Activated CD4-positive, alpha-beta memory T cell treated with anti-CD3 and anti-CD28 coated beads, Interleukin-2, amount 10 ng/mL, durations not matched to agents 7 days and 5 days (primary cell): ENCODE measurements around the gene LRP1B. TPM values are rescaled to one million over a fixed set of nuclear protein-coding genes. Genes with fewer than 3 reads are reported as not detected.

ENCODE experiments used
- CTCF ChIA-PET: fragments of 350-600 bp; sonication (Branson Sonifier 250); formaldehyde crosslinking; loops from one replicate; lab custom pipeline; 2021; ENCODE audit warnings: antibody characterized with exemption, inconsistent platforms; lab: Charles Lee
- POLR2A ChIA-PET: fragments of 350-600 bp; sonication (Branson Sonifier 250); formaldehyde crosslinking; loops from one replicate; lab custom pipeline; 2021; ENCODE audit warnings: antibody characterized with exemption; lab: Charles Lee
- DNase-seq: peaks from one replicate; pipeline ENCODE4 v3.0.0-alpha.2; 2020
- H3K27ac Mint-ChIP-seq: one replicate; pipeline ENCODE4 v1.8.0; 2021; ENCODE audit warnings: mild to moderate bottlenecking, mixed read lengths
- H3K27me3 Mint-ChIP-seq: one replicate; pipeline ENCODE4 v1.8.0; 2021; ENCODE audit warnings: mixed read lengths
- H3K36me3 Mint-ChIP-seq: one replicate; pipeline ENCODE4 v1.8.0; 2021; ENCODE audit warnings: low read depth, mixed read lengths
- H3K4me1 Mint-ChIP-seq: one replicate; pipeline ENCODE4 v1.8.0; 2021; ENCODE audit warnings: mixed read lengths
- H3K4me3 Mint-ChIP-seq: one replicate; pipeline ENCODE4 v1.8.0; 2021; ENCODE audit warnings: mild to moderate bottlenecking, mixed read lengths
- H3K9me3 Mint-ChIP-seq: one replicate; pipeline ENCODE4 v1.8.0; 2021; ENCODE audit warnings: mixed read lengths
- total RNA-seq, 2 experiments: library from RNA; stranded (reverse); gene quantifications; one replicate each; pipeline ENCODE4 v1.2.3, GENCODE V29; 2021

Gene LRP1B
- total RNA-seq, 2 experiments from 2014 or later = not detected

- CTCF ChIA-PET = no interaction called here
- Mint-ChIP-seq H3K4me1 (no peaks in the 10 kb centered on the region), H3K36me3 (no peaks in the 10 kb centered on the region), H3K27ac (no peak overlapping the region), H3K4me3 (no peak overlapping the region), H3K9me3 (no peaks in the 10 kb centered on the region), H3K27me3 (no peaks in the 10 kb centered on the region)
- POLR2A ChIA-PET = no interaction called here
- no peak for DNase-seq
Measured at GRCh38 chr2:141021611-141022010, 1109.2 kb downstream of the LRP1B start.

- no peak for DNase-seq
- Mint-ChIP-seq H3K27ac (no peak overlapping the region), H3K4me3 (no peak overlapping the region), H3K9me3 (no peaks in the 10 kb centered on the region), H3K4me1 (no peaks in the 10 kb centered on the region), H3K27me3 (no peaks in the 10 kb centered on the region), H3K36me3 (no peaks in the 10 kb centered on the region)
- POLR2A ChIA-PET = no interaction called here
- CTCF ChIA-PET = no interaction called here
Measured at GRCh38 chr2:141021109-141021508, 1109.7 kb downstream of the LRP1B start.

- no peaks in the 10 kb centered on the region for H3K4me1 Mint-ChIP-seq
- ChIA-PET POLR2A (no interaction called here), CTCF (no interaction called here)
- no peak overlapping the region for H3K27ac Mint-ChIP-seq
- H3K36me3 Mint-ChIP-seq = no peaks in the 10 kb centered on the region
- no peaks in the 10 kb centered on the region for H3K9me3 Mint-ChIP-seq
- DNase-seq = no peak
- H3K4me3 Mint-ChIP-seq = no peak overlapping the region
- H3K27me3 Mint-ChIP-seq = no peaks in the 10 kb centered on the region
Measured at GRCh38 chr2:141020346-141020745, 1110.5 kb downstream of the LRP1B start.

- no peaks in the 10 kb centered on the region for H3K36me3 Mint-ChIP-seq
- POLR2A ChIA-PET = no interaction called here
- no peak for DNase-seq
- no peaks in the 10 kb centered on the region for H3K4me1 Mint-ChIP-seq
- H3K9me3 Mint-ChIP-seq = no peaks in the 10 kb centered on the region
- H3K4me3 Mint-ChIP-seq = no peak overlapping the region
- no peaks in the 10 kb centered on the region for H3K27me3 Mint-ChIP-seq
- no peak overlapping the region for H3K27ac Mint-ChIP-seq
- CTCF ChIA-PET = no interaction called here
Measured at GRCh38 chr2:141015341-141016047, 1115.3 kb downstream of the LRP1B start.

- Mint-ChIP-seq H3K4me3 (no peak overlapping the region), H3K4me1 (no peaks in the 10 kb centered on the region), H3K27ac (no peak overlapping the region), H3K36me3 (no peaks in the 10 kb centered on the region), H3K9me3 (peaks cover 3% of the 10 kb centered on the region), H3K27me3 (no peaks in the 10 kb centered on the region)
- ChIA-PET POLR2A (no interaction called here), CTCF (no interaction called here)
- DNase-seq = no peak
Measured at GRCh38 chr2:141003967-141004657, 1126.7 kb downstream of the LRP1B start.

GRCh38 chr2:141001750-141002149 is 1129.1 kb downstream of the LRP1B start:
- no peaks in the 10 kb centered on the region for H3K27me3 Mint-ChIP-seq
- ChIA-PET POLR2A (no interaction called here), CTCF (no interaction called here)
- no peak for DNase-seq
- H3K36me3 Mint-ChIP-seq = no peaks in the 10 kb centered on the region
- H3K9me3 Mint-ChIP-seq = peaks cover 3% of the 10 kb centered on the region
- no peak overlapping the region for H3K4me3 Mint-ChIP-seq
- no peak overlapping the region for H3K27ac Mint-ChIP-seq
- no peaks in the 10 kb centered on the region for H3K4me1 Mint-ChIP-seq

GRCh38 chr2:140998577-140998976 is 1132.2 kb downstream of the LRP1B start:
- H3K4me3 Mint-ChIP-seq = no peak overlapping the region
- no peaks in the 10 kb centered on the region for H3K36me3 Mint-ChIP-seq
- POLR2A ChIA-PET = no interaction called here
- no peak overlapping the region for H3K27ac Mint-ChIP-seq
- no peaks in the 10 kb centered on the region for H3K4me1 Mint-ChIP-seq
- DNase-seq = no peak
- CTCF ChIA-PET = no interaction called here
- H3K27me3 Mint-ChIP-seq = no peaks in the 10 kb centered on the region
- peaks cover 4% of the 10 kb centered on the region for H3K9me3 Mint-ChIP-seq

- H3K27me3 Mint-ChIP-seq = no peaks in the 10 kb centered on the region
- DNase-seq = no peak
Measured at GRCh38 chr2:140998017-140998416, 1132.8 kb downstream of the LRP1B start.

GRCh38 chr2:140994856-140995255 is 1136.0 kb downstream of the LRP1B start:
- Mint-ChIP-seq H3K27ac (no peak overlapping the region), H3K36me3 (no peaks in the 10 kb centered on the region), H3K4me3 (no peak overlapping the region), H3K9me3 (peaks cover 11% of the 10 kb centered on the region), H3K27me3 (no peaks in the 10 kb centered on the region), H3K4me1 (no peaks in the 10 kb centered on the region)
- ChIA-PET CTCF (no interaction called here), POLR2A (no interaction called here)
- DNase-seq = no peak

More at GRCh38 chr2:140998017-140998416, 1132.8 kb downstream of the LRP1B start:
- ChIA-PET POLR2A (no interaction called here), CTCF (no interaction called here)
- Mint-ChIP-seq H3K36me3 (no peaks in the 10 kb centered on the region), H3K4me3 (no peak overlapping the region), H3K4me1 (no peaks in the 10 kb centered on the region), H3K27ac (no peak overlapping the region), H3K9me3 (peaks cover 7% of the 10 kb centered on the region)

- no peak overlapping the region for H3K27ac Mint-ChIP-seq
- H3K36me3 Mint-ChIP-seq = no peaks in the 10 kb centered on the region
- H3K9me3 Mint-ChIP-seq = peaks cover 9% of the 10 kb centered on the region
- no peaks in the 10 kb centered on the region for H3K4me1 Mint-ChIP-seq
- DNase-seq = no peak
- H3K4me3 Mint-ChIP-seq = no peak overlapping the region
- POLR2A ChIA-PET = no interaction called here
- H3K27me3 Mint-ChIP-seq = no peaks in the 10 kb centered on the region
- CTCF ChIA-PET = no interaction called here
Measured at GRCh38 chr2:140990416-140990815, 1140.4 kb downstream of the LRP1B start.

GRCh38 chr2:140988597-140988996 is 1142.2 kb downstream of the LRP1B start:
- CTCF ChIA-PET = no interaction called here
- Mint-ChIP-seq H3K27me3 (no peaks in the 10 kb centered on the region), H3K4me3 (no peak overlapping the region), H3K27ac (no peak overlapping the region), H3K36me3 (no peaks in the 10 kb centered on the region), H3K9me3 (peaks cover 7% of the 10 kb centered on the region), H3K4me1 (no peaks in the 10 kb centered on the region)
- POLR2A ChIA-PET = no interaction called here
- no peak for DNase-seq

- no peaks in the 10 kb centered on the region for H3K36me3 Mint-ChIP-seq
- peaks cover 4% of the 10 kb centered on the region for H3K9me3 Mint-ChIP-seq
- no peak overlapping the region for H3K4me3 Mint-ChIP-seq
- no peak for DNase-seq
- H3K27ac Mint-ChIP-seq = no peak overlapping the region
- H3K4me1 Mint-ChIP-seq = no peaks in the 10 kb centered on the region
- CTCF ChIA-PET = no interaction called here
- POLR2A ChIA-PET = no interaction called here
- H3K27me3 Mint-ChIP-seq = no peaks in the 10 kb centered on the region
Measured at GRCh38 chr2:140986456-140986855, 1144.4 kb downstream of the LRP1B start.

- no peaks in the 10 kb centered on the region for H3K36me3 Mint-ChIP-seq
- POLR2A ChIA-PET = no interaction called here
- CTCF ChIA-PET = no interaction called here
- no peaks in the 10 kb centered on the region for H3K27me3 Mint-ChIP-seq
- H3K27ac Mint-ChIP-seq = no peak overlapping the region
- DNase-seq = no peak
- no peaks in the 10 kb centered on the region for H3K4me1 Mint-ChIP-seq
- no peak overlapping the region for H3K4me3 Mint-ChIP-seq
- H3K9me3 Mint-ChIP-seq = peaks cover 12% of the 10 kb centered on the region
Measured at GRCh38 chr2:140975237-140975636, 1155.6 kb downstream of the LRP1B start.

- ChIA-PET POLR2A (no interaction called here), CTCF (no interaction called here)
- Mint-ChIP-seq H3K27me3 (no peaks in the 10 kb centered on the region), H3K9me3 (peaks cover 17% of the 10 kb centered on the region), H3K4me3 (no peak overlapping the region), H3K4me1 (no peaks in the 10 kb centered on the region), H3K27ac (no peak overlapping the region), H3K36me3 (no peaks in the 10 kb centered on the region)
- no peak for DNase-seq
Measured at GRCh38 chr2:140972724-140973123, 1158.1 kb downstream of the LRP1B start.
